Measurements from ENCODE around the gene N4BP2L2. TPM values are rescaled to one million over a fixed set of nuclear protein-coding genes. Genes with fewer than 3 reads are reported as not detected.

Gene N4BP2L2
- total and polyA plus RNA-seq, 5 donors, result 63.2 to 180 (median 151) TPM

GRCh38 chr13:32425158-32425557, 113.4 kb downstream of the N4BP2L2 start:
- no peak overlapping the region for H3K27ac ChIP-seq (ENCODE audit: low read length)

GRCh38 chr13:32423592-32423991, 115.0 kb downstream of the N4BP2L2 start:
- ATAC-seq (no peak), DNase-seq (no peak)
- H3K4me1 ChIP-seq (ENCODE audit: control insufficient read depth, insufficient read depth, low read length), result peaks cover 9% of the 10 kb centered on the region
- H3K27me3 ChIP-seq (ENCODE audit: control insufficient read depth, insufficient read depth), result no peaks in the 10 kb centered on the region
- intact Hi-C loops (cut with DNase I), result no loop called here
- no peak overlapping the region for H3K4me3 ChIP-seq (ENCODE audit: low read length)
- H3K27ac ChIP-seq (ENCODE audit: low read length), result no peak overlapping the region
- 86% methylated on average over 3 of the region's 3 CpGs for WGBS
- H3K9me3 ChIP-seq (ENCODE audit: control insufficient read depth, low read length), result no peaks in the 10 kb centered on the region

More at GRCh38 chr13:32425158-32425557, 113.4 kb downstream of the N4BP2L2 start:
- ATAC-seq, result no peak
- no peaks in the 10 kb centered on the region for H3K27me3 ChIP-seq (ENCODE audit: control insufficient read depth, insufficient read depth)
- peaks cover 9% of the 10 kb centered on the region for H3K4me1 ChIP-seq (ENCODE audit: control insufficient read depth, insufficient read depth, low read length)
- no peaks in the 10 kb centered on the region for H3K9me3 ChIP-seq (ENCODE audit: control insufficient read depth, low read length)
- no peak overlapping the region for H3K4me3 ChIP-seq (ENCODE audit: low read length)
- 92% methylated on average over 7 of the region's 7 CpGs for WGBS
- DNase-seq, result no peak
- intact Hi-C loops (cut with DNase I), result no loop called here

- DNase-seq, result no peak
- Histone ChIP-seq H3K4me3 (ENCODE audit: low read length) (no peak overlapping the region), H3K4me1 (ENCODE audit: control insufficient read depth, insufficient read depth, low read length) (peaks cover 6% of the 10 kb centered on the region), H3K9me3 (ENCODE audit: control insufficient read depth, low read length) (no peaks in the 10 kb centered on the region), H3K27ac (ENCODE audit: low read length) (no peak overlapping the region), H3K27me3 (ENCODE audit: control insufficient read depth, insufficient read depth) (no peaks in the 10 kb centered on the region)
- intact Hi-C loops (cut with DNase I), result no loop called here
- no peak for ATAC-seq
- WGBS, result 85% methylated on average over 2 of the region's 2 CpGs
Measured at GRCh38 chr13:32419862-32420261, 118.7 kb downstream of the N4BP2L2 start.

- 98% methylated on average over 1 of the region's 1 CpG for WGBS
- no peak for DNase-seq
- no peak overlapping the region for H3K4me3 ChIP-seq (ENCODE audit: low read length)
- no peak overlapping the region for H3K27ac ChIP-seq (ENCODE audit: low read length)
- ATAC-seq, result no peak
- no peaks in the 10 kb centered on the region for H3K27me3 ChIP-seq (ENCODE audit: control insufficient read depth, insufficient read depth)
- no peaks in the 10 kb centered on the region for H3K9me3 ChIP-seq (ENCODE audit: control insufficient read depth, low read length)
- intact Hi-C loops (cut with DNase I), result no loop called here
- H3K4me1 ChIP-seq (ENCODE audit: control insufficient read depth, insufficient read depth, low read length), result peaks cover 1% of the 10 kb centered on the region
Measured at GRCh38 chr13:32417995-32418394, 120.6 kb downstream of the N4BP2L2 start.

GRCh38 chr13:32415019-32415418, 123.6 kb downstream of the N4BP2L2 start:
- H3K4me1 ChIP-seq (ENCODE audit: control insufficient read depth, insufficient read depth, low read length), result peaks cover 1% of the 10 kb centered on the region
- DNase-seq (no peak), ATAC-seq (no peak)
- H3K27me3 ChIP-seq (ENCODE audit: control insufficient read depth, insufficient read depth), result no peaks in the 10 kb centered on the region
- no peaks in the 10 kb centered on the region for H3K9me3 ChIP-seq (ENCODE audit: control insufficient read depth, low read length)
- intact Hi-C loops (cut with DNase I), result no loop called here
- H3K27ac ChIP-seq (ENCODE audit: low read length), result no peak overlapping the region
- H3K4me3 ChIP-seq (ENCODE audit: low read length), result no peak overlapping the region

- H3K27ac ChIP-seq (ENCODE audit: low read length), result no peak overlapping the region
- no peak for ATAC-seq
- intact Hi-C loops (cut with DNase I), result no loop called here
- no peaks in the 10 kb centered on the region for H3K27me3 ChIP-seq (ENCODE audit: control insufficient read depth, insufficient read depth)
- H3K4me1 ChIP-seq (ENCODE audit: control insufficient read depth, insufficient read depth, low read length), result peaks cover 1% of the 10 kb centered on the region
- no peak overlapping the region for H3K4me3 ChIP-seq (ENCODE audit: low read length)
- DNase-seq, result no peak
- WGBS, result 89% methylated on average over 2 of the region's 2 CpGs
- no peaks in the 10 kb centered on the region for H3K9me3 ChIP-seq (ENCODE audit: control insufficient read depth, low read length)
Measured at GRCh38 chr13:32414580-32414979, 124.0 kb downstream of the N4BP2L2 start.

GRCh38 chr13:32413284-32413683, 125.3 kb downstream of the N4BP2L2 start:
- H3K27me3 ChIP-seq (ENCODE audit: control insufficient read depth, insufficient read depth), result no peaks in the 10 kb centered on the region
- no peak overlapping the region for H3K27ac ChIP-seq (ENCODE audit: low read length)
- 97% methylated on average over 3 of the region's 3 CpGs for WGBS
- ATAC-seq (no peak), DNase-seq (no peak)
- no peaks in the 10 kb centered on the region for H3K9me3 ChIP-seq (ENCODE audit: control insufficient read depth, low read length)
- H3K4me1 ChIP-seq (ENCODE audit: control insufficient read depth, insufficient read depth, low read length), result peaks cover 1% of the 10 kb centered on the region
- intact Hi-C loops (cut with DNase I), result no loop called here
- H3K4me3 ChIP-seq (ENCODE audit: low read length), result no peak overlapping the region

GRCh38 chr13:32409561-32410421, 128.8 kb downstream of the N4BP2L2 start:
- Histone ChIP-seq H3K4me3 (ENCODE audit: low read length) (peak overlapping the region; percentile 13), H3K27me3 (ENCODE audit: control insufficient read depth, insufficient read depth) (no peaks in the 10 kb centered on the region), H3K4me1 (ENCODE audit: control insufficient read depth, insufficient read depth, low read length) (no peaks in the 10 kb centered on the region), H3K9me3 (ENCODE audit: control insufficient read depth, low read length) (no peaks in the 10 kb centered on the region), H3K27ac (ENCODE audit: low read length) (no peak overlapping the region)
- WGBS, result 32% methylated on average over 27 of the region's 27 CpGs
- intact Hi-C loops (cut with DNase I), result no loop called here
- ATAC-seq, result peak; percentile 86 to 92
- peak; percentile 66 to 81 (median 72) for DNase-seq

GRCh38 chr13:32409001-32409313, 129.6 kb downstream of the N4BP2L2 start:
- no peak overlapping the region for H3K4me3 ChIP-seq (ENCODE audit: low read length)

GRCh38 chr13:32408296-32409000, 130.1 kb downstream of the N4BP2L2 start:
- Histone ChIP-seq H3K27ac (ENCODE audit: low read length) (no peak overlapping the region), H3K4me3 (ENCODE audit: low read length) (no peak overlapping the region), H3K27me3 (ENCODE audit: control insufficient read depth, insufficient read depth) (no peaks in the 10 kb centered on the region), H3K9me3 (ENCODE audit: control insufficient read depth, low read length) (no peaks in the 10 kb centered on the region), H3K4me1 (ENCODE audit: control insufficient read depth, insufficient read depth, low read length) (no peaks in the 10 kb centered on the region)
- no peak for DNase-seq
- intact Hi-C loops (cut with DNase I), result no loop called here
- ATAC-seq, result no peak
- 85% methylated on average over 9 of the region's 9 CpGs for WGBS

More at GRCh38 chr13:32409001-32409313, 129.6 kb downstream of the N4BP2L2 start:
- WGBS, result 89% methylated on average over 6 of the region's 6 CpGs
- intact Hi-C loops (cut with DNase I), result no loop called here
- DNase-seq (no peak), ATAC-seq (no peak)
- Histone ChIP-seq H3K9me3 (ENCODE audit: control insufficient read depth, low read length) (no peaks in the 10 kb centered on the region), H3K27me3 (ENCODE audit: control insufficient read depth, insufficient read depth) (no peaks in the 10 kb centered on the region), H3K4me1 (ENCODE audit: control insufficient read depth, insufficient read depth, low read length) (no peaks in the 10 kb centered on the region), H3K27ac (ENCODE audit: low read length) (no peak overlapping the region)

- DNase-seq (no peak), ATAC-seq (no peak)
- Histone ChIP-seq H3K27ac (ENCODE audit: low read length) (no peak overlapping the region), H3K4me3 (ENCODE audit: low read length) (no peak overlapping the region), H3K9me3 (ENCODE audit: control insufficient read depth, low read length) (no peaks in the 10 kb centered on the region), H3K4me1 (ENCODE audit: control insufficient read depth, insufficient read depth, low read length) (no peaks in the 10 kb centered on the region), H3K27me3 (ENCODE audit: control insufficient read depth, insufficient read depth) (no peaks in the 10 kb centered on the region)
- 98% methylated on average over 6 of the region's 6 CpGs for WGBS
- intact Hi-C loops (cut with DNase I), result no loop called here
Measured at GRCh38 chr13:32407854-32408253, 130.7 kb downstream of the N4BP2L2 start.

Measured in right cardiac atrium (tissue), 5 donors.